Keratinocyte (primary cell): Measurements from ENCODE around the gene INPP5A. TPM values are rescaled to one million over a fixed set of nuclear protein-coding genes. Genes with fewer than 3 reads are reported as not detected.

Experiments used
- DNase-seq: peaks from one replicate; pipeline ENCODE4 v3.0.0-alpha.2; 2011; ENCODE audit warnings: low read depth, missing footprints, low spot score
- FAIRE-seq: peaks from 2 replicates; lab custom pipeline; 2011; peaks lifted over from hg19 to GRCh38; lab: Jason Lieb, UNC
- H2AFZ ChIP-seq: 2 replicates; pipeline ENCODE4 v1.6.0; 2012; ENCODE audit warnings: low read length, control low read depth, inconsistent platforms; ENCODE audit not compliant: control insufficient read depth
- H3K27ac ChIP-seq: 2 replicates; pipeline ENCODE4 v1.5.1; 2011; ENCODE audit warnings: low read length; ENCODE audit not compliant: control insufficient read depth, insufficient read depth
- H3K27me3 ChIP-seq: 3 replicates; pipeline ENCODE4 v1.6.0; 2011; ENCODE audit warnings: low read length; ENCODE audit not compliant: control insufficient read depth, insufficient read depth; ENCODE audit errors: extremely low read depth
- H3K36me3 ChIP-seq, 2 experiments: 2 replicates in 1 of 2; 3 replicates in 1 of 2; pipeline ENCODE4 v1.5.1; 2011; ENCODE audit warnings: low read length in 2 of 2, mild to moderate bottlenecking in 1 of 2; ENCODE audit not compliant: control insufficient read depth in 2 of 2, insufficient read depth in 2 of 2; ENCODE audit errors: extremely low read depth in 1 of 2
- H3K4me1 ChIP-seq: 3 replicates; pipeline ENCODE4 v1.5.1; 2011; ENCODE audit warnings: low read length; ENCODE audit not compliant: control insufficient read depth, insufficient read depth; ENCODE audit errors: extremely low read depth
- H3K4me2 ChIP-seq: 3 replicates; pipeline ENCODE4 v1.6.0; 2011; ENCODE audit warnings: low read depth, low read length; ENCODE audit not compliant: control insufficient read depth, insufficient read depth; ENCODE audit errors: extremely low read depth
- H3K4me3 ChIP-seq, 3 experiments: fragments of 200-600 bp in 1 of 3; sonication (generic) in 1 of 3; 2 replicates in 2 of 3; 3 replicates in 1 of 3; pipeline ENCODE4 v1.5.1; 2011 to 2016; ENCODE audit warnings: low read length in 3 of 3, mild to moderate bottlenecking in 3 of 3, control low read depth in 2 of 3, inconsistent platforms in 1 of 3, low read depth in 1 of 3, mixed read lengths in 1 of 3, mixed run types in 1 of 3, moderate library complexity in 1 of 3; ENCODE audit not compliant: control insufficient read depth in 2 of 3, insufficient read depth in 2 of 3; ENCODE audit errors: extremely low read depth in 1 of 3
- H3K79me2 ChIP-seq: 2 replicates; pipeline ENCODE4 v1.6.0; 2012; ENCODE audit warnings: low read length; ENCODE audit not compliant: control insufficient read depth, insufficient read depth
- H3K9ac ChIP-seq: 3 replicates; pipeline ENCODE4 v1.6.0; 2011; ENCODE audit warnings: low read length; ENCODE audit not compliant: control insufficient read depth, insufficient read depth; ENCODE audit errors: extremely low read depth
- H3K9me1 ChIP-seq: 3 replicates; pipeline ENCODE4 v1.6.0; 2011; ENCODE audit warnings: low read length; ENCODE audit not compliant: control insufficient read depth, insufficient read depth; ENCODE audit errors: extremely low read depth
- H3K9me3 ChIP-seq: 2 replicates; pipeline ENCODE4 v1.5.1; 2012; ENCODE audit warnings: low read depth, low read length; ENCODE audit not compliant: control insufficient read depth
- H4K20me1 ChIP-seq: 3 replicates; pipeline ENCODE4 v1.6.0; 2011; ENCODE audit warnings: low read length; ENCODE audit not compliant: control insufficient read depth, insufficient read depth; ENCODE audit errors: extremely low read depth
- CTCF ChIP-seq, 3 experiments: IDR thresholded peaks in 1 of 3; conservative IDR thresholded peaks in 1 of 3; optimal IDR thresholded peaks in 1 of 3; 2 replicates in 2 of 3; 3 replicates in 1 of 3; pipeline versions ENCODE3 to v1.5.1; 2011; ENCODE audit warnings: low read length in 3 of 3, mild to moderate bottlenecking in 3 of 3, moderate library complexity in 2 of 3, control low read depth in 1 of 3, inconsistent platforms in 1 of 3; ENCODE audit not compliant: insufficient read depth in 2 of 3; ENCODE audit errors: extremely low read depth in 1 of 3
- EZH2 ChIP-seq: IDR thresholded peaks from one replicate; pipeline ENCODE4 v1.6.1; 2012; ENCODE audit warnings: inconsistent platforms, mild to moderate bottlenecking, low read length, moderate library complexity
- dilution Hi-C: fragments of 300-500 bp; cut with MboI; formaldehyde crosslinking; loops from one replicate; pipeline ENCODE4 v1.7.0; 2020; ENCODE audit warnings: low sequenced_read_pairs; ENCODE audit not compliant: extremely low pct_ligation_motif_present
- polyA plus RNA-seq, 5 experiments: library from polyadenylated mRNA; depleted of rRNA in 3 of 5; stranded (reverse) in 3 of 5; stranded (forward) in 1 of 5; unstranded in 1 of 5; fragments of >200 nt; gene quantifications; 1 replicate in 1 of 5; 2 replicates in 3 of 5; 3 replicates in 1 of 5; pipeline versions ENCODE4 v1.2.1 to v1.2.3, GENCODE V29; 2011 to 2012; ENCODE audit warnings: missing spikeins in 2 of 5, low read depth in 1 of 5, low replicate concordance in 1 of 5

The INPP5A gene
- polyA plus RNA-seq, 1 donor (not counting 4 experiments of a cell fraction or from before 2014, with no cell fraction given), result 11.2 TPM

GRCh38 chr10:132532179-132532578, 5.4 kb upstream of the INPP5A start:
- Histone ChIP-seq H4K20me1 (no peaks in the 10 kb centered on the region), H3K36me3 (no peaks in the 10 kb centered on the region), H3K4me3 (no peak overlapping the region), H3K27ac (no peak overlapping the region), H3K9me1 (no peaks in the 10 kb centered on the region), H3K9ac (no peak overlapping the region), H3K4me2 (no peak overlapping the region), H3K27me3 (peaks cover 24% of the 10 kb centered on the region), H3K4me1 (peaks cover 12% of the 10 kb centered on the region), H2AFZ (no peak overlapping the region), H3K9me3 (no peaks in the 10 kb centered on the region), H3K79me2 (no peaks in the 10 kb centered on the region)
- TF ChIP-seq EZH2 (no peak), CTCF (optimal IDR thresholded peaks at IDR 0.05 in 1 of 3, IDR thresholded peaks at IDR 0.05 in 1 of 3, conservative IDR thresholded peaks at IDR 0.05 in 1 of 3; ENCODE audit: extremely low read depth in 1 of 3, insufficient read depth in 2 of 3, low read length in 3 of 3) (no peak)
- dilution Hi-C loops, result no loop called here
- FAIRE-seq, result no peak
- no peak for DNase-seq

- H4K20me1 ChIP-seq, result no peaks in the 10 kb centered on the region
- no peaks in the 10 kb centered on the region for H3K9me3 ChIP-seq
- FAIRE-seq (no peak), DNase-seq (no peak)
- H2AFZ ChIP-seq, result no peak overlapping the region
- no peaks in the 10 kb centered on the region for H3K36me3 ChIP-seq
- peaks cover 17% of the 10 kb centered on the region for H3K27me3 ChIP-seq
- H3K4me3 ChIP-seq, result no peak overlapping the region
- H3K4me1 ChIP-seq, result peaks cover 12% of the 10 kb centered on the region
- no peaks in the 10 kb centered on the region for H3K79me2 ChIP-seq
- no peak overlapping the region for H3K4me2 ChIP-seq
- H3K27ac ChIP-seq, result no peak overlapping the region
- dilution Hi-C loops, result no loop called here
- no peak overlapping the region for H3K9ac ChIP-seq
- no peak for TF ChIP-seq CTCF (optimal IDR thresholded peaks at IDR 0.05 in 1 of 3, IDR thresholded peaks at IDR 0.05 in 1 of 3, conservative IDR thresholded peaks at IDR 0.05 in 1 of 3; ENCODE audit: extremely low read depth in 1 of 3, insufficient read depth in 2 of 3, low read length in 3 of 3)
- TF ChIP-seq EZH2, result no peak
- H3K9me1 ChIP-seq, result no peaks in the 10 kb centered on the region
Observed at GRCh38 chr10:132532749-132533560, 4.6 kb upstream of the INPP5A start.
